ENCODE results near the gene SH2D5.
A peak's percentile ranks its signal among the peaks of the same experiment; 100 is the strongest.

The SH2D5 gene

GRCh38 chr1:20732588-20733359, at the start of gene SH2D5:
TSS of gene SH2D5 (minus strand) at chr1:20732703. CDS start at chr1:20728044, 4,659 bp downstream.
- peak in 1 of 2 experiments; percentile 12 for DNase-seq

- DNase-seq: no peak
Observed at GRCh38 chr1:20775700-20776099, 43.2 kb upstream of the SH2D5 start.

DNA sequence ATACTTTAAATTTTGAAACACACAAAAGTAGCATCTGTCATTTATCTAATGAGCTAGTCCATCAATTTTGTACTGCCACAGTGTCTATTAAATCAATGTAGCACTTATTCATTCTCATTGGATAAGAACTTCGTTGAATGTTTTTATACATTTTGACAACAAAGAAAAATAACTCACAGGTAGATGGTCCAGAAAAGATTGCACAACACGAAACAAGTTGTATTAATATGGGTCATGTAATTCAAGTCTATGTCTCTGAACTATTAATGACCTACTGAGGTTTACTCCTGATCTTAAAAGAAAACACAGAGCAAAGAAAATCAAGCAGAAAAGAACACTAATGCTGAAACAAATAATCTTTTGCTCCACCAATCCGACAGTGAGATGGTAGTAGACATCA, 39.3 kb upstream of the SH2D5 start:
- DNase-seq: no peak

- no peak for DNase-seq
Observed at GRCh38 chr1:20770314-20771087, 38.0 kb upstream of the SH2D5 start.

DNA sequence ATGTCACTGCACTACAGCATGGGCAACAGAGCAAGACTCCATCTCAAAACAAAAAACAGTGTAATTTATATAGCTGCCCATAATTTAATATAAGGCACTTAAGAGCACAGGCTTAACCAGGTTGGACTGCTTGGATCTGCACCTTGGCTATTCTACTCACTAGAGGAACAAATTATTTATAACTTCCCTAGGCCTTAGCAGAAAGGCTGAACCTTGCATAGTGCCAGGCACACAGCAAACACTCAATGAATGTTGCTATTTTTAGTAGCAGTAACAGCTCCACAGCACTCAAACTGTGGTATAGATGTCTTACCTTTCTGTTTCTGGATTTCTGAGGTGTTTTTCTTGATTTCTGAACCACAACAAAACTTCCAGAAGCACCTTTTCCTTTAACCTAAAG, 34.8 kb upstream of the SH2D5 start:
- no peak for DNase-seq

GRCh38 chr1:20763417-20763816, 30.9 kb upstream of the SH2D5 start:
- DNase-seq: no peak

GRCh38 chr1:20760322-20760721, 27.8 kb upstream of the SH2D5 start:
- DNase-seq: no peak

GRCh38 chr1:20753589-20753988, 21.1 kb upstream of the SH2D5 start:
- no peak for DNase-seq

DNA sequence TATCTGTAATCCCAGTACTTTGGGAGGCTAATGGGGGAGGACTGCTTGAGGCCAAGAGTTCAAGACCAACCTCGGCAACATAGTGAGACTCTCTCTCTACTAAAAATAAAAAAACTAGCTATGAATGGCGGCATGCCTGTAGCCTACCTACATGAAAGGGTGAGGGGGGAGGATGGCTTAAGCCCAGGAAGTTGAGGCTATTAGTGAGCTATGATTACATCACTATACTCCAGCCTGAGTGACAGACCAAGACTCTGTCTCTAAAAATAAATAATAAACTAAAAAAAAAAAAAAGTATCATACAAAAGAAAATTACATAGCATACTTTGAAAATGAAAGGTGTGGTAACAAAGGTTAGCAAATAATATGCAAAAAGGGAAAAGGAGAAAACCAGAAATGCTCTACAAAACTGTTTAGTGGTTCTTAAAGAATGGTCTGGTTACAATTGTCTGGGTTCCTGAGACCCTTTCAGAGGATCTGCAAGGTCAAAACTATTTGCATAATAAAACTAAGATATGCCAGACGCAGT, 19.0 kb upstream of the SH2D5 start:
- no peak for DNase-seq

GRCh38 chr1:20742671-20743070, 10.2 kb upstream of the SH2D5 start:
- no peak for DNase-seq

DNA sequence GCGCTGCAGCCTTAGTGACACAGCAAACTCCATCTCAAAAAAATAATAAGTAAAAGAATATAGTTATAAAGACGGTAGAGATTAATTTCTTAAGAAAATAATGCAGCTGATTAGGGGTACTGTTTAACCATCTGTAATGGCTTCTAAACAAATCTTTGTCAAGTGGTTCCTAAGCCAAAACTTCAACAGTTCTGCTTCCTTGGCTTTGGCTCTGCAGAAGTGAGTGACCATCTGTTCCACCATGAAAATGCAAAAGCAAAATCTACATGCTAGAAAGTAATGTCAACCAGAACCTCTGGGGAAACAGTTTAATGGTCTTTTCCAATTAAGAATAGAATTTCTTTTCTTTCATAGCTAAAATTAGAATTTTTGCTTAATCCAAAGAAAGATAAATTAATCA, 8.3 kb upstream of the SH2D5 start:
- no peak for DNase-seq

GRCh38 chr1:20739225-20739624, 6.7 kb upstream of the SH2D5 start:
- no peak for DNase-seq

- DNase-seq: peak in 1 of 2 experiments; percentile 10
Observed at GRCh38 chr1:20735581-20736111, 3.1 kb upstream of the SH2D5 start.

- DNase-seq: no peak
Observed at GRCh38 chr1:20733360-20733975, 965 bp upstream of the SH2D5 start.

DNA sequence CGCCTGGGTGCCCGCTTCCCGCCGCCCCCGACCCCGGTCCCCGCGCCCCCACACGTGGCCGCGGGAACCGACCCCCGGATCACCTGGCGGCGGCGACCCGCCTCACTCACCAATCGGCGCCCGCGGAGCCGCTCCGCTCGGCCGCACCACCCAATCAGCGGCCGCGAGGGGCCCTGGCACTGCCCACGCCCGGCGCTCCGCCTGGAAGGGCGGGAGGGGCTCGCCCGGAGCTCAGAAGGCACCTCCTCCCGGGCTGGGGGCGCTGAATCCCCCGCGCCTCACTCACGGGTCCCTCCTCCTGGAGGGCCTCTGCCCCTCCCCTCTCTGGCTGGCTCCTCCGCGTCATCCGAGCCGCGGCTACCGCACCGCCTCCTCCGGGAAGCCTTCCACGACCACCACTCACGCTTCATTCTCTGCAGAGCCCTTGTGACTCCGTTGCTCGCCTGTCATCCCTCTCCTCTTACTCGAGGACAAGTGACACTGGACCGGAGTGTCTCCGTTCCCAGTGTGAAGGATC, 374 bp downstream of the SH2D5 start:
- peak; percentile 12 to 25 for DNase-seq

- DNase-seq: no peak
Observed at GRCh38 chr1:20731057-20731991, 1.2 kb downstream of the SH2D5 start.

DNA sequence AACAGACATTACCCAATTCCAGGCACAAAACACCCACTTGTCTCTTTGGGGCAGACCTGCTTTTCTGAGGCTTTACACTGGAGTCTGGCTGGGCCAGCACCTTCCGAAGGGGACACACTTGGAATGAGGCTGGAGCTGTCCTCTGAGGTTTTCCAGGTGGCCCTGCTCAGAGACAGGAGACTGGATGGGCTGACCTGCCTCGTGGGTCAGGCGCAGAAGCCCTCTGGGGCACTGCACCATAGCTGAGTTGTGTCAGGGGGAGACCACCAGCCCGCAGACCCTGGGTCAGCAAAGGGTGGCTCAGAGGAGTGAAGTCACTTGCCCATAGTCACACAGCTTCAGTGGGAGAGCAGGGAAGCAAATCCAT, 1.8 kb downstream of the SH2D5 start:
- DNase-seq: no peak

DNA sequence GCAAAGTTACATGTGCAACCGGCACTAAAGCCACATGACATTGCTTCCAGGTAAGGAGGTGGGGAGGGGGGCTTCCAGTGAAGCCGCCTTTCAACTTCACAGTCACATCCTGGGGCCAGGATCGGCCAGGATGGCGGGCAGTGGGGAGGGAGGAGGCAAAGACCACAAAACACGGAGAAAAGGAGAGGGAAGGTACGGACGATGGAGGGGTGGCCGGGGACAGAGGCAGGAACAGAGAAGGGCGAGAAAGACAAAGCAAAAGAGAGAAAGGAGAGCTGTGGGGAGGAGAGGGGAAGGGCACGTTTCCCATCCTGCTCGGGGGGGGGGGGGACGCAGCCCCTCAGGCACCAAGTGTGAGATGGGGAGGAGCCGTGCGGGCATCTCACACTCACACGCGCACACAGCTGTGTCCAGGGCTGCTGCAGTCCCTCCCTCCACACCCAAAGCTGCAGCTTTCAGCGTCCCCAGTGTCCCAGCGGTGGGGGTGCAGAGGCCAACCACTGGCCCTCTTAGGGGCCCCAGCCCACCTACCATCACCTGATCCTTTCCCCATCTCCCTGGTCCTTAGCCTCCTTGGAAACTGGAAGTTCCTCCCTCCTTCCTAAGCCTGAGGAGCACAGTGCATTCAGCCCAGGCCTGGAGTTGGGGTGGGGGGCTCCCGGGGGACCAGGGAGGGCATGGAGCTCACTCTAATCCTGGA, 2.4 kb downstream of the SH2D5 start:
- DNase-seq: no peak

DNA sequence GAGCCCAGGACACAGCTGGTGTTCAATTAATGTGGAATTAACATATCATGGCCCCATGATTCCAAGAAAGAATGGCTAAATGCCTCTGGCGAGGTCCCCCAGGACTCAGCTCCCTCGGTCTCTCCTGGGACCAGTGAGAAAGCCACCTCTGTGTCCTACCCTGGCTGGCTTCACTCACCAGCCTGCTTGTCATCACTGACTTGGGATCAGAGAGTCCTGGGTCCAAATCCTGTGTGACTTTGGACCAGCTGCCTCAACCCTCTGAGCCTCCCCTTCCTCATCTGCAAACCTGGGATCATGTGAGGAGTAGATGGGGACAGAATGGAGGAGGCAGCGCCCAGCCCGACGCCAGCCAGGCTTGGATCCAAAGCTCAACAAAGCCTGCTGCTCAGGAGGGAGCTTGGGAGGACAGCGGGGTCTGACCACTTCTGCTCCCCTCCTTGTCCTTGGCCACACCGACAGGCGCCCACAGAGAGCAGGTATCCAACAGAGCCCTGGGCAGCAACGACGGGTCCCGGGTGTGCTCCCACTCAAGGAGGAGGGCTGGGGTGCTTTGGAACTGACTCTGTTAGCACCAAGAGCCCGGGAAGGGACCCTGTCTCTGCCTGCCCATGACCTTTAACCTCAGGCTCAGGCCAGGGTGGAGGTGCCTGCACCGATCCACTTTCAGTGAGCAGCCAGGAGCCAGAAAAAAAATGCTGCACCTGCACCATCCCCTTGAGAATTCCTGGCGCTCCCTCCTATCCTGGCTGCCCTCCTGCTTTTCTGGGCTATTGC, 3.2 kb downstream of the SH2D5 start:
- no peak for DNase-seq

DNA sequence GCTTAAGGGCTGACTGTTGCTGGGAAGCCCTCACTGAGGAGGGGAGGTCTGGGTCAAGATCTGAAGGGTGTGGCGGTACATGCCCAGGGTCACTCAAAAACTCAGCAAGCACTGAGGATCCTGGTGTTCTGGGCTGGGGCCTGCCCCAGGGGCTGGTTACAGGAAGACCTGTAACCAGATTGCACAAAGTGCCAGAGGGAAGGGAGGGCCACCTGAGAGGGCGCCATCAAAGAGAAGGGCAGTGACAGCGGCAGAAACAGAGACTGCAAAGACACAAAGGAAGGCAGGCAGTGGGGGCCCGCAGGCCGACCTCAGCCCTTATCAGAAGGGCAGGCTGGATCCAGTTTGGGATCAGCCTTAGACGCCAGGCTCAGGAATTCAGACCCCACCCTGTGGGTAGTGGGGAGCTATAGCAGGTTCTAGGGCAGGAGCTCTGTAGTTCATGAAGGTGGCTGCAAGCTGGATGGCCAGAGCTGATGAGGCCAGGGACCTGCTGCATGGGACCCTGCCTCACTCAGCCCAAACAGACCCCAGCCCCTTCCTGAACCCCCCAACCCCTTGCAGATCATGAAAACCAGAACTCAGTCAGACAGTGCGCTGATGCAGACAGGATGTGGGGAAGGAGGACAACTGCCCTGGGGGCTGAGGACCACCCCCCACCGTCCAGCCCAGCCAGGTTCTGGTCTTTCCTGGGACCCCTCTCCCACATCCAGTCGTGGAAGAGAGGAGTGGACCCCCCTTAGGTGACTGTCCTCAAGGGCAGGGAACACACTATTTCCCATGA, 3.9 kb downstream of the SH2D5 start:
- DNase-seq: no peak
